HG02642 (cell line): ENCODE measurements around the gene SKP1.
"Not testable (repeated sequence)": the region's sequence is repeated elsewhere in the genome, so short reads cannot be mapped to it uniquely, and the experiment has no call there.

Experiments used
- ATAC-seq: cut with Tn5 transposase; IDR thresholded peaks from one replicate; pipeline ENCODE4 v1.9.1; 2021; ENCODE audit warnings: mild to moderate bottlenecking; ENCODE audit not compliant: unreplicated experiment, poor library complexity

Gene SKP1

DNA sequence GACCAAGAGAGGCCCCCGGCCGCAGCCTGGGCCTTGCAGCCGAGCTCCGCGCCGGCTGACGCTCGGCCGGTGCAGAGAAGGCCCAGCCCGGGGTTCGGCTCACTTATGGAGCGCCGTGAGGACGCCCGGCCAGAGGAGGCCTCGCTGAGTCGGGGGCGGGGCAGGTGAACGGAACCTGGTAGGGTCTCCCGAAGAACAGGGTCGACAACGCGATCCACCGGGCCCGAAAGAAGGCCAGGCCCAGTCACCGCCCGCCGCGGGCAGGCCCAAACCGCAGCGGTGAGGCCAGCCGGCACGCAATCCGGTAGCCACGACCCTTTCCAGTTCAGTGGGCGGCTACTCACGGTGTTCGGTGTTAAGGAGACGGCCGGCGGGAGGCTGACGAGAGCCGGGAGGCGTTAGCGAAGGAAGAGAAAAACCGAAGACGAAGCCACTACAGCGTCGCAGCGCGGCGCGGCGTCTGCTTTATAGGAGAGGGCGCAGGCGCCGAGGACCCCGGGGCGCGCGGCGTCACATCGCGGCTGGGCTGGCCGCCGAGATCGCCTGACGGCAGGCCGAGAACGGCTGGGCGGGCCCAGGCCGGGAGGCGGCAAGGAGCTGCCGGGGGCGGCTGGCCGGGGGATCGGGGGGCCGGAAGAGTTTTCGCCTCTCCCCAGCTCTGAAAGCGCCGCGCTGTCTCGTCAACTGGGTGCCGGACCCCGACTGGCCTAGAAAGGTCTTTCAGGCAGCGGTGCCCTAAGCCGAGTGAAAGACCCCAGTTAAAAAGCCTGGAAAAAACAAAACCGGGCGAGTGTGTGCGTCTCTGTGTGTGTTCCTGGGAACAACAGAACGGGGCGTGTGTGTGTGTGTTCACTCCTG, at the start of gene SKP1:
Gene SKP1, minus strand, starts transcription at position 440 of the 858 bp plus-strand sequence. CDS start 2,928 bp downstream, outside the sequence.
- peak; percentile 83 for ATAC-seq

GRCh38 chr5:134225780-134226440, 49.2 kb upstream of the SKP1 start, which contains the start of gene PPP2CA:
Gene PPP2CA, minus strand, starts transcription at chr5:134226073. Its CDS starts 212 bp downstream, at chr5:134225861.
- peak; percentile 84 for ATAC-seq

DNA sequence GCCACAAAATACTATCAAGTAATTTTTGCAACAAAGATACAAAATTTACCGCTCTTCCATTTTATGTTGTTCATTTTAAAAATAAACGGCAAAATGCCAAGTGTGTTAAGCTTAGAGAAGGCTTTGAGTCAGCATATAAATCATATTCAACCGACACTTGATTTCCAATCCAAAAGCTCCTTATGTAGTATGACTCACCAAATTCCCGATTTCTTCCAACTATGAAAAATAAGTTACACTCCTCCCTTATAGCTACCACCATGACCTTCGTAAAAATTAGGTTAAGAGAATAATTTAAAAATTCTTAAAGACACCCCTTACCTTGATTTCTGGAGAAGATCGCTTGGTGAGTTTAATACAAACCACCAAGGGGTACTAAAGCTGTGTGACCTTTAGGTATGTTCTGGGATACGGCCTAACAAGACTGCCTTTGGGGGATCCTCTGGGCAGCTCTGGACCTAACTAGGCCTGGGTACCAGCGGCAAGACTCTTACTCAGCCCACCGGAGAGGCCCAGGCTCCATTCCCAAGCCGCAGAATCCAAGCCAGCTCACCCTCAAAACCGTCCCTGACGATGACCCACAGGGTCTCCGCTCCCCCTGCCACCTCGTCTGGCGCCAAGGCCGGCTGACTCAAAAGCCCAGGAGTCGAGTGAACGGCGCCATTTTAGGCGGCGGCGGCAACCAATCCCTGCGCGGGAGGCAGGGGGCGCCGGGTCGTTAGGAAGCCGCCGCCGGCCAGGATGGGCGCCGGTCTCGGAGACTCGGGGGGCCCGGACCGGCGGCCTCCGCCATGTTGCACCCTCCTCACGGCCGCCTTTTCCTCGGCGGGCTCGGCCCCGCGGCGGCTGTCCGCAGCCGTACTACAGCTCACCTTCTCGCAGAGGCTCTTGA, 48.4 kb upstream of the SKP1 start:
- ATAC-seq: peak; percentile 44

DNA sequence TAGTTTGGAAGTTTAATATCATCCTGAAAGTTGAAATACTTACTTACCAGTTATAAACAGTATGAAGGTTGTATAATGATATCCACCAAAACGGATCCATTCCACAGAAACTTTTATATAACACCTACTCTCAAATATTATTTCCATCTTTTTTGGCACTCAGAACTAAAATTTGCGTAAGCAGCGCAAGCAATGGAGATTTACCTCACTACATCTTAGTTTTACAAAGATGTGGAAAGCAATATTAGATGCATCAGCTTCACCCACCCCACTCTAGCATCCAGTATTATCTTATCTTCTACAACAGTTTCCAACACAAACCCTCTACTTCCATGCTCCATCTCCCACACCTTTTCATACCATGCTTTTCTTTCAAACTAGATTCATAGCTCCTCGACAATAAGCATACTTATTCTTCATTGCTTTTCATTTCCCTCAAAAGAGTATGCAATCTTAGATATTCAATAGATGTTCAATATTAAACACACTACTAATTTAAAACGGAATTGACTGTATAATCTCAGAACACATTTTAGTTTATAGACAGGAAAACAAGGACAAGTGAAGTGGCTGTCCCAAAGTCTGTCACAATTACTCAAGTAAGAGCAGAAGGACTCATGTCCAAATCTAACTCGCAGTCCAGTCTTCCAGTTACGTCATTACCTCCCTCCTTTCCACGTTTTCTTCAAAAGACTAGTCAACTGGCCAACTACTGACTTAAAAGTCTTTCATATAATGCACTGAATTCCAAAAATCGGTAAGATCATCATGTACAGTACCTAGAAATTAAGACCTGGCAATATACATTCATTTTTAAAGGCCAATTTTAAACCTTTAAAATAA, 46.9 kb upstream of the SKP1 start:
- ATAC-seq: no peak

GRCh38 chr5:134221690-134222089, 44.9 kb upstream of the SKP1 start:
- ATAC-seq: not testable (repeated sequence)

DNA sequence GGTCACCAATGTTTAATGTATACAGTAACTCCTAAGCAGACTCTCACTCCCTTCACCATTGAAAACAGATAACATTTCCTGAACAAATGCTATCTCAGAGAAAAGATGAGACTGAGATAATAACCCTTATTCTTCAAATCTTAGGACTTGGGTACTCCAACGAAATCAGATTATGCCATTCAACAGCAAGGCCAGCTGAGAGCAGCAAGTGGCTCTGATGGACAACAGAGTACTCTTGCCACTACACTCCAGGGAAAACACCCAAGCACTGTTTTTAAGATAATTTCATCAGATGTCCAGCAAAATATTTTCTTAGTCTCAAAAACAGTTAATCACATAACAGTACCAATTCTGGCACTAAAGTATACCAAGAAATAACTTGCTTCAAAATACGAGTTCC, 39.0 kb upstream of the SKP1 start:
- ATAC-seq: no peak

DNA sequence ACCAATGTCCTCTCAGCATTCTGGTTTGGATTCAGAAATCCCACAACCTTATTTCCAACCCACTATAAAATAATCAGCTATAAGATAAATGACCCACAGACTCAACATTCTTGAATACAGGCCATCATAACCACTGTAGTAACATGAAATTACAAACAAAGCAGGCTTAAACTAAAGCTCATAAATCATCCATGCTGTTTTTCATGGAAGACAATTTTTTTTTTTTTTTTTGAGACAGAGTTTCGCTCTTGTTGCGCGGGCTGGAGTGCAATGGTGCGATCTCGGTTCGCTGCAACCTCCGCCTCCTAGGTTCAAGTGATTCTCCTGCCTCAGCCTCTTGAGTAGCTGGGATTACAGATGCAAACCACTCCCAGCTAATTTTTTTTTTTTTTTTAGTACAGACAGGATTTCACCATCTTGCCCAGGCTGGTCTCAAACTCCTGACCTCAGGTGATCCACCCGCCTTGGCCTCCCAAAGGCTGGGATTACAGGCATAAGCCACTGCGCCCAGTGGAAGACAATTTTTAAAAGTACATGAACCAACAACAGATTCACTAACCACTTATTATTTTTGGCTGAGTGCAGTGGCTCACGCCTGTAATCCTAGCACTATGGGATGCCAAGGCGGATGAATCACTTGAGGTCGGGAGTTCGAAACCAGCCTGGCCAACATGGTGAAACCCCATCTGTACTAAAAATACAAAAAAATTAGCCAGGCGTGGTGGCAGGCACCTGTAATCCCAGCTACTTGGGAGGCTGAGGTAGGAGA, 34.7 kb upstream of the SKP1 start:
- ATAC-seq: not testable (repeated sequence)

DNA sequence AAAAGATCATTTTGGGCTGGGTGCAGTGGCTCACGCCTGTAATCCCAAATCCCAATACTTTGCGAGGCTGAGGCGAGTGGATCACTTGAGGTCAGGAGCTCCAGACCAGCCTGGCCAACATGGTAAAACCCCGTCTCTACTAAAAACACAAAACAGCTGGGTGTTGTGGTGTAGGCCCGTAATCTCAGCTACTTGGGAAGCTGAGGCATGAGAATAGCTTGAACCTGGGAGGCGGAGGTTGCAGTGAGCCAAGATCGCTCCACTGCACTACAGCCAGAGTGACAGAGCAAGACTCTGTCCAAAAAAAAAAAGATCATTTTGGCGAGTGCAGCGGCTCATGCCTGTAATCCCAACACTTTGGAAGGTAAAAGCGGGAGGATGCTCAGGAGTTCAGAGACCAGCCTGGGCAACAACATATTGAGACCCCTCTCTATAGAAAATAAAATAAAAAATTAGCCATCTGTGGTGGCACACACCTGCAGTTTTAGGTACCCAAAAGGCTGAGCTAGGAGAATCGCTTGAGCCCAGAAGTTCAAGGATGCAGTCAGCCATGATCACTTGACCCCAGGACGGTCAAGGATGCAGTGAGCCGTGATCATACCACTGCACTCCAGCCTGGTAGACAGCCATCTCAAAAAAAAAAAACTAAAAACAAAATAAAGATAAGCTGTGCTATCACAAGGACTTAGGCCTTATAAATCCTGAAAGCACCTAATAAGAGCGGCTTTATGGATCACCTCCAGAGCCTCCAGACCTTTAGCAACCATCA, 32.9 kb upstream of the SKP1 start:
- no peak for ATAC-seq

DNA sequence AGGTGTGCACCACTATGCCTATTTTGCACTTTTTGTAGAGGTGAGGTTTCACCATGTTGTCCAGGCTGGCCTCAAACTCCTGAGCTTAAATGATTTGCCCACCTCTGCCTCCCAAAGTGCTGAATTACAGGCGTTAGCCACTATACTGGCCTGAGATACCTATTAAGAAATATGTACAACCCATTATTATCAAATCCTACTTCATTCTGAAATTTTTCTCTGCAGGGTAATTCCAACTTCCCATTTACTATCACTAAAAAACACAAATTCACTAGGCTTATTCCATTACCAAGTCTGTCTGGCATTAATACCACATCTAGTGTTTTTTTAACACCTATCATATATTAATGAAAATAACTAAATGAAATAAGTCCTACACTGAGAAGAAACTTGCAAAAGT, 30.9 kb upstream of the SKP1 start:
- ATAC-seq: no peak

DNA sequence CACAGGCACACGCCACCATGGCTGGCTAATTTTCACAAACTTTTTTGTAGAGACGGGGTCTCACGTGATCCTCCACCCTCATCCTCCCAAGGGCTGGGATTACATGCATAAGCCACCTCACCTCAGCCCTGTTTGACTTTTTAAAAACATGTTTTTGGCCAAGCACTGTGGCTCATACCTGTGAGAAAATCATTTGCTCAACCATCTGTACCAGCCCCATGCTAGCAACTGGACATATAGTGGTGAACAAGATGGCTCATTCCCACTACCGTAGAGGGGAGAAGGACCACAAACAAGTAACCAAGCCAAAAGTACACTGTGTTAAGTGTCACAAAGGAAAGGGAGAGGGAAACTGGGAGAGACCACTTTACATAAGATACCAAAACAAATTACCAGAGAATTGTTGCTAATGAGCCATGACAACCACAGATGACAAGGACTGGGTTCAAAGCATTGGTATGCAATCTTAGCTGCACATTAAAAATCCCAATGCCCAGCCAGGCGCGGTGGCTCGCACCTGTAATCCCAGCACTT, 29.9 kb upstream of the SKP1 start:
- ATAC-seq: no peak

- ATAC-seq: no peak
These were observed 27.8 kb upstream of the SKP1 start for GRCh38 chr5:134204575-134204974.

DNA sequence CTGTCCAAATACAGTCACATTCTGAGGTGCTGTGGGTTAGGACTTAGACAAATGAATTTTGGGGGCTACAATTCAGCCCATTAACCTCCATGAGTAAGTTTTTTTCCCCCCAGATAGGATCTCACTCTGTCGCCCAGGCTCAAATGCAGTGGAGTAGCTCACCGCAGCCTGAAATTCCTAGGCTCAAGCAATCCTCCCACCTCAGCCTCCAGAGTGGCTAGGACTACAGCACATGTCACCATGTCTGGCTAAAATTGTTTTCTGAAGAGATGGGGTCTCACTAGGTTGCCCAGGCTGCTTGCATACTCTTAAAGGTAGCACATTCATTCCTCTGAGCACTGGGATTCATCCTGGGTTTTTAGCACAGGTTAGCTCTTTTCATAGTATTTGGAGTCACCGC, 26.9 kb upstream of the SKP1 start:
- no peak for ATAC-seq

DNA sequence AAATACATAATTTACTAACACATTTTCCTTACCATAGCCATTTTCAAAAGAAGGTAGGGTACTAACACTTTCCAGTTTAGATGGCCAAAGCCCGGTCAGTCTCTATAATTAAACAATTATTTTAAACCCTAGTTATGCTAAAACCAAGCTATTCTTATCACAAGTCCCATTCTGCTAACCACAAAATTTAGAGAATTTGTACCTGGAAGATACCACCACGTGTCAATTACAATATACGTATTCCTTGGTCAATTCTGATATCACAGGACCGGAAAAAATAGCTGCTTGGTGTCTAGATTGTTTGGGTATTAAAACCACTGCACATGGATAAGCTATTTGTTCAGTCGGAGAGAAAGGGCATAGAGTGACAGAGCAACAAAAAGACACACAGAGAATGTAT, 18.9 kb upstream of the SKP1 start:
- ATAC-seq: no peak

GRCh38 chr5:134189031-134189430, 12.3 kb upstream of the SKP1 start:
- no peak for ATAC-seq

DNA sequence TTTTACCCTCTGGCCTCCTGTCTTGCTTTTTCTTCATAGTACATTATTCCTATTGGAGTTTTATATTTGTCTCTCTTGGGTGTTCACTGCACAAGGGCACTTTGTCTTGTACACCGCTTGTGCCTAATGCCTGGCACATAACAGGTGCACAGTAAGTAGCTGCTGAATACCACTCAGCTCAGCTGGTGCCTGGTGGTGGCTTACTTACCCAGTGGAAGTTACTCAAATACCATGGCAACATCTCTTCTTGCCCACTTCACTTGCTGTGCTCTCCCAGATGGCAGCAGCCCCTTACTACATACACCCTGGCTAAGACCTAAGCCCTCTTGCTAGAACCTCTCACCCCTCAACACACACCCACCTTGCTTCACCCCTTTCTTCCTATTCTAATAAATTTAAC, 11.3 kb upstream of the SKP1 start:
- no peak for ATAC-seq

DNA sequence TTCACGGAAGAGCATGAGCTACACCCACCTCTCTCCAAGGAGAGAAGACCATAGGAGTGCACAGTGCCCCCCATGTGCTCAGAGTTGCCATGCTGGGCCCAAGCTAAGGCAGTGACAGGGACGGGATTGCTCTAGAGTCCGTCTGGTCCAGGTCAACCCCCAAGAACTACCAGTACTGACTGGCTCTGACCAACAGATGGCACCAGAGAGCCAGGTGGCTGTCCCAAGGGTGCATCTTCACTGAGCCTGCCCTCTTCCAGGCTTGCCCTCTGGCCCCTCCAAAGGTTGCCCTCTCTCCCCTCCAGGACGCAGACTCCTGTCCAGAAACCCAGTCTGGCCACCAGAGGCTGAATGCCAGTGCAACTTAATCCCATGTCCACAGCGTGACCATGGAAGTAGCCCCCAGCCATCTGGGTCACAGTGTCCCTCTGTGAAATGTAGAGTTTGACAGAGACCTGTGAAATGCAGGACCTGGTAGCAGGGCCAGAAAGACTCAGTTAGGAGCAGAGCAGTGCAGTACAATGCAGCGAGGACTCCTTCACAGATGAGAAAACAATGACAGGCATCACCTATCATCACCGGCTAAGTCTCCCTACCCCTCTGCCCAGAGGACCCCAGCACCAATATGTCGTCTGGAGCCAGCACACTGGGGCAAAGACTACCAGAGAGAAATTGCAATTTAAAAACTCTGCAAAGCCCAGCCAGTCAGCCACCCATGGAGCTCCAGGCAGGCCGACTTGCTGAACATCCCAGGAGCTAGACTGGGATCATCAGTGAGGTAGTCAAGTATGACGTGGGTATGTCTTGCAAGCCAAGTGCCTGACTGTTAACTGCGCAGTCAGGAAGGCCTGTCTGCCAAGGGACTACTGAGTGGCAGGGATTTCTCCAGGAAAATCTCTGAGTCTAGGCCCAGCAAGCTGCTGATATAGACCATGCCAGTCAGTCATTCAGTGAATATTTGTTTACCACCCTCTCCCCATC, 7.7 kb upstream of the SKP1 start:
- peak; percentile 84 for ATAC-seq

- ATAC-seq: no peak
These were observed 6.7 kb upstream of the SKP1 start for GRCh38 chr5:134183481-134183880.
